PFSK-1 (cell line): ENCODE results near the gene CCL19.

Experiments used
- FOXP2 ChIP-seq: optimal IDR thresholded peaks from 2 replicates; pipeline ENCODE3; 2011; ENCODE audit warnings: borderline replicate concordance, control low read depth, inconsistent platforms; ENCODE audit not compliant: insufficient read depth; ENCODE audit errors: extremely low read length, extremely low read depth
- POLR2AphosphoS5 ChIP-seq: IDR thresholded peaks from 2 replicates; pipeline ENCODE4 v1.6.1; 2012; ENCODE audit warnings: low read depth, mild to moderate bottlenecking, control low read depth, low read length, moderate library complexity
- REST ChIP-seq, 2 experiments: IDR thresholded peaks; 2 replicates each; pipeline versions ENCODE4 v1.6.1 to v1.8.0; 2011 to 2012; ENCODE audit warnings: low read depth in 2 of 2, low read length in 2 of 2, control low read depth in 1 of 2, inconsistent platforms in 1 of 2, mild to moderate bottlenecking in 1 of 2, moderate library complexity in 1 of 2; ENCODE audit not compliant: insufficient read depth in 1 of 2
- SIN3A ChIP-seq: IDR thresholded peaks from 2 replicates; pipeline ENCODE4 v1.6.1; 2012; ENCODE audit warnings: mild to moderate bottlenecking, low read length, moderate library complexity, borderline replicate concordance; ENCODE audit not compliant: insufficient read depth
- TAF1 ChIP-seq: IDR thresholded peaks from 2 replicates; pipeline ENCODE4 v1.6.1; 2012; ENCODE audit warnings: low read length, control low read depth, borderline replicate concordance; ENCODE audit not compliant: insufficient read depth

Gene CCL19

DNA sequence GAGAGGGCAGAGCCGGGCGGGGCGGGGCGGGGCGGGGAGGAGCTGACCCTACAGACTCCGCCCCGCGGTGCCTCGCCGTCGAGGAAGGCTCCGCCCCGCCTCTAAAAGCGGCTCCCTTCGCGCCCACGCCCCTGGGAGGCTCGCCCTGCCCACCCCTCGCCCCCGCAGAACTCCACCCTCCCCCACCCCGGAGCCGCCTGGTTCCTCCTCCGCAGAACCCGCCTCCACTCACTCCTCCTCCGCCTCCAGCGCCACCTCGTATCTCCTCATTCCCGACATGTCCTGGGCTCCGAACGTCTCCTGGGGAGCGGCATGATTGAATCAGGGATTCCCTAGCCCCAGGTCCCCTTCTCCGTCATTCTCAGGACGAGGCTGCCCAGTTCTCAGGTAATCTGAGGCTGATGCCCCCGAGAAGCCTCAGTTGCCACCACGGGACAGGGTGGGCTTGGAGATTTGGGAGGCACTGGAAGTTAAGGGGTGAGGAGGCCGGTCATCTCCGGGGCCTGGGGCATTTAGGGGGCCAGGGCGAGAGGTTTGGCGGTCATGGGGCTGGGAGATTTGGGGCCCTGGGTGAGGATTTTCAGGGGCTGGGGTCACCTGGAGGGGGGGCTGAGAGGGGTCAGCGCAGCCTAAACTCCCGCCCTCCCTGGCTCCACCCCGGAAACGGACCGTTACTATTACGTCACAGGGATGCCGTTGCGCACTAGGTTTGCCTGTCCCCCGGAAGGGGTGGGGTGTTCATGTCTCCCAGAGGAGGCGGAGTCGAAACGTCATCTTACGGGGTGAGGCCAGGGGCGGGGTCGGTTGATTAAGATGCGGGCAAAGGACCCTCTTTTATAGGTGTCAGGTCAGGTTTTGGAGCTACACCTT, 25.5 kb downstream of the CCL19 start:
- TF ChIP-seq TAF1: no peak
- TF ChIP-seq FOXP2: no peak
- TF ChIP-seq SIN3A: no peak
- no peak for TF ChIP-seq REST (IDR thresholded peaks at IDR 0.05; ENCODE audit: insufficient read depth in 1 of 2, low read depth in 2 of 2, low read length in 2 of 2)
- no peak for TF ChIP-seq POLR2AphosphoS5

DNA sequence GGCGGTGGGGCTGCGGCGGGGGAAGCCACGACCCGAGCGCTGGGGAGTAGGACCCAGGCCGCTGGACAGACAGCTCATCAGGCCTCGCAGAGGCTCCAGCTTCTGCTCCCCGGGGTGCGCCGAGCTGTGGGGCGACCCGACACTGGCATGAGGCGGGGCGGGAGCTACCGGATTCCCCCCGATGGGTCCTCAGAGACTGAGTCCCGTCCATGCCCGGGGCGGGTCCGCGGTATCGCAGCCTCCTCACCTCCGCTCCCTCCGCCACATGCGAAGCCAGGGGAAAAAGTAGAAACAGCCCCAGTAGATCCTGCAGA, 26.1 kb downstream of the CCL19 start:
- TF ChIP-seq SIN3A (no peak), TAF1 (no peak), FOXP2 (no peak), REST (IDR thresholded peaks at IDR 0.05; ENCODE audit: insufficient read depth in 1 of 2, low read depth in 2 of 2, low read length in 2 of 2) (no peak), POLR2AphosphoS5 (no peak)

DNA sequence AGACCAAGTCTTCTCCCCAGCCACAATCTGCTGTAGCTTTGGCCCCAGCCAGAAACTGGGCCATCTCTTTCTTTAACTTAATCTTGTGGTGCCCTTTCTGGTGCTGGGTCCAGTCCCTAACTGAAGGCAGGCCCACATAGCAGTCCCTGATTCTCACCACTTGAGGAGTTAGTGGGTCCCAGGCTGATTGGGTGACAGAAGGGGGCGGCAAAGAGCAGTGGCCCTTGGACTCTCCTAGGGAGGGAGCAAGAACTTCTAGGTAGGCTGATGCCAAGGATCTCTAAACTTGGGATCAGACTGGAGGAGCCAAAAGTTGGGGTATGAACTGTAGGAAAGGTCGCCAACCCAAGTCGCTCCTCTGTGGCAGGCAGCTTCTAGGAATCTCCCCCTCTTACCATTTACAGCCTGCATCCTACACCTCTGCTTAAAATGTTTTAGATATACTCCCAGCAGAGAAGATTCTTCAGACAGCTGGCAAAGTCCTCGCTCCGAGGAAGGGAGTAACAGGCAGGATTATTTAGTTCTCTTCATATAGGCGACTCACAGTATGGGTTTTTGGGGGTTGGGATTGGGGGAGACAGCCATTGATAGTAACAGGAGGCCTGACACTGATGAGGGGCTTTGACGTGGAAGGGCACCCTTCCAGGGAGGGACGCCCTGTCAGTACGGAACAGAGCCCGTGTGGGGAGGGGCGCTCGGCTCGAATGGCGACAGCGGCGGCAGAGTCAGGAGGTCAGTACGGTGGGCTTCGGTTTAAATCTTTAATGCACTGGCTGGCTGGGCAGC, 26.6 kb downstream of the CCL19 start:
- TF ChIP-seq REST (IDR thresholded peaks at IDR 0.05; ENCODE audit: insufficient read depth in 1 of 2, low read depth in 2 of 2, low read length in 2 of 2): no peak
- TF ChIP-seq SIN3A: no peak

DNA sequence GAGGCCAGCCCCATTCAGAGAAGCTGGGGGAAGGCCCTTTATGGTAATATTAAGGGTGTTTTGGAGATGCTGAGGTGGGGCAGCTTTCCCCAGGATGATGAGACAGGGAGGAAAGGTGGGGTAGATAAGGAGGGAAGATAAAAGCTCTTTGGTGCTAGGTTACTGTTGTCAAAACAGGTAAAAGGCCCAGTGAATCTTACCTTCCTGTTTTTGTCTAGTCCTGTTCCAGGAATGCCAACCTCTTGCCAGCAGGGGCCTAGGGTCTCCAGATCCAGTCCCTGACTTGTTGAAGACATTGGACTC, 27.8 kb downstream of the CCL19 start:
- no peak for TF ChIP-seq SIN3A
- no peak for TF ChIP-seq POLR2AphosphoS5
- TF ChIP-seq FOXP2: no peak
- TF ChIP-seq REST (IDR thresholded peaks at IDR 0.05; ENCODE audit: insufficient read depth in 1 of 2, low read depth in 2 of 2, low read length in 2 of 2): no peak
- no peak for TF ChIP-seq TAF1
